ENCODE results near the gene DGCR8.
A peak's percentile ranks its signal among the peaks of the same experiment; 100 is the strongest.

Gene DGCR8

GRCh38 chr22:20128902-20129746 lies 49.1 kb downstream of the DGCR8 start:
- DNase-seq (ENCODE audit: insufficient read length, low spot score) (no peak), FAIRE-seq (peak; percentile 20)
- no peak for TF ChIP-seq POLR2A (IDR thresholded peaks at IDR 0.05; ENCODE audit: low read depth, low read length)

- FAIRE-seq = no peak
- no peak for DNase-seq (ENCODE audit: insufficient read length, low spot score)
- no peak for TF ChIP-seq POLR2A (IDR thresholded peaks at IDR 0.05; ENCODE audit: low read depth, low read length)
Measured at GRCh38 chr22:20129747-20130014, 49.6 kb downstream of the DGCR8 start.

GRCh38 chr22:20130319-20130718 lies 50.3 kb downstream of the DGCR8 start:
- TF ChIP-seq POLR2A (IDR thresholded peaks at IDR 0.05; ENCODE audit: low read depth, low read length) = no peak
- DNase-seq (ENCODE audit: insufficient read length, low spot score) (no peak), FAIRE-seq (no peak)

GRCh38 chr22:20130731-20131596 lies 50.9 kb downstream of the DGCR8 start:
- TF ChIP-seq POLR2A (IDR thresholded peaks at IDR 0.05; ENCODE audit: low read depth, low read length) = no peak
- DNase-seq (ENCODE audit: insufficient read length, low spot score) (peak; percentile 60), FAIRE-seq (no peak)

GRCh38 chr22:20131597-20131858 lies 51.5 kb downstream of the DGCR8 start, which contains the start of gene ZDHHC8:
Gene ZDHHC8, plus strand, starts transcription at chr22:20131804. Its CDS starts 144 bp downstream, at chr22:20131948.
- DNase-seq (ENCODE audit: insufficient read length, low spot score) (no peak), FAIRE-seq (no peak)
- TF ChIP-seq POLR2A (IDR thresholded peaks at IDR 0.05; ENCODE audit: low read depth, low read length) = no peak

DNA sequence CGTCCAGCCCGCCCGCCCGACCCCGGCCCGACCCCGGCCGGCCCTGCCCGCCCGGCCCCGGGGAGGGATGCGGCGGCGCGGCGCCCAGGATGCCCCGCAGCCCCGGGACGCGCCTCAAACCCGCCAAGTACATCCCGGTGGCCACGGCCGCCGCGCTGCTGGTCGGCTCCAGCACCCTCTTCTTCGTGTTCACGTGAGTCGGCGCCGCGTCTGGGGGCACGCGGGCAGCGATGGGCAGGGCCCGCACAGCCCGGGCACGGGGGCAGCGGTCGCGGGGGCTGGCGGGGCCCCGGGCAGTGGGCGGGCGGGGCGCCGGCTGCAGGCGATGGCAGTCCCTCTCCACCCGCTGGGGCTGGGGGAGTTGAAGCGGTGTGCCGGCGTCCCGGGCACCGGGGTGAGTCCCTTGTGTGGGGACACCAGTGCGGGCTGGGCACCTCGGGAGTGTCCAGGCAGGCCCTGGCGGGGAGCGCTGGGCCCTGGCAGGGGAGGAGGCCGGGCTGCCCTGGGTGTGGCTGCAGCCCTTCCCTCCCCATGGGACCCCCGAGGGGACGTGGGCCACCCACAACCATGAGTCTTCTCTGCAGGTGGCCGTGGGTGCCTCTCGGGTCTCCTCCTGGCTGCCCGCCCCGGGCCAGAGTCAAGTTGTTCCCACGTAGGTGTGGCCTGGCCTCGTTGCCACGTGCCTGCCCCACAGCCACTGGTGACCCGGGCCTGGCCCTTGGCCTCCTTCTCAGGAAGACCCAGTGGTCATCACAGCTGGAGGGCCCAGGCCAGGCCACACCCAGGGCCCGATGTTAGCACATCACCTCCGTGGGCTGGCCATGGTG lies 52.0 kb downstream of the DGCR8 start:
- FAIRE-seq (no peak), DNase-seq (ENCODE audit: insufficient read length, low spot score) (no peak)
- TF ChIP-seq POLR2A (IDR thresholded peaks at IDR 0.05; ENCODE audit: low read depth, low read length) = no peak

GRCh38 chr22:20132686-20133246 lies 52.7 kb downstream of the DGCR8 start:
- FAIRE-seq (no peak), DNase-seq (ENCODE audit: insufficient read length, low spot score) (no peak)
- TF ChIP-seq POLR2A (IDR thresholded peaks at IDR 0.05; ENCODE audit: low read depth, low read length) = no peak

DNA sequence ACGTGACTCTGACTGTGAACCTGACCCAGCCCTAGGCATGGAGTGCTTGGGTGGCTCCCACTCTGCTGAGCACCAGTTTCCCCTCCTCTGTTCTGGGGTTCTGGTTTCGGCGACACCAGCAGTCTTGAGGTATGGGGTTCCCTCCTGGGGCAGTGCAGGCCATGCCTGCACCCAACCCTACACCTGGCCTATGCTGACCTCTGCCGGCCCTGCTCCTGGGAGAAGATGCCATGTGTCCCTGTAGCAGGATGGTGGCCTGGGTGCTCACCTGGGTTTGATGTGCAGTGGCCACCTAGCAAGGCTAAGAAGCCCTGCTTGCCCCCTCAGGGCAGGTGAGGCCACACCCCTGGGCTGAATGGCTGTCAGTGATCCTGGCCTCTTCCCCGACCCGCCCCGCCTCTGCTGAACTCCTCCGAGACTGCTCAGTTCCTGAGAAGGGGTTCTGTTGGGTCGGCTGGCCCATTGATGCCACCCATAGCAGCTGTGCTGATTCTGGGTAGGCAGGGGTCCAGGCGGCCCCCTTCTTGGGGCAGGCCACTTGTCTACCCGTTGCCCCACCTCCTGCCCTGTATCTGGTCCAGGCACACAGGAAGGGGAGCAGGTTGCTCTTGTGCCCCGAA lies 54.0 kb downstream of the DGCR8 start:
- TF ChIP-seq POLR2A (IDR thresholded peaks at IDR 0.05; ENCODE audit: low read depth, low read length) = no peak
- no peak for DNase-seq (ENCODE audit: insufficient read length, low spot score)
- FAIRE-seq = no peak

- TF ChIP-seq POLR2A (IDR thresholded peaks at IDR 0.05; ENCODE audit: low read depth, low read length) = no peak
- FAIRE-seq = no peak
- DNase-seq (ENCODE audit: insufficient read length, low spot score) = no peak
Measured at GRCh38 chr22:20135265-20135664, 55.2 kb downstream of the DGCR8 start.

DNA sequence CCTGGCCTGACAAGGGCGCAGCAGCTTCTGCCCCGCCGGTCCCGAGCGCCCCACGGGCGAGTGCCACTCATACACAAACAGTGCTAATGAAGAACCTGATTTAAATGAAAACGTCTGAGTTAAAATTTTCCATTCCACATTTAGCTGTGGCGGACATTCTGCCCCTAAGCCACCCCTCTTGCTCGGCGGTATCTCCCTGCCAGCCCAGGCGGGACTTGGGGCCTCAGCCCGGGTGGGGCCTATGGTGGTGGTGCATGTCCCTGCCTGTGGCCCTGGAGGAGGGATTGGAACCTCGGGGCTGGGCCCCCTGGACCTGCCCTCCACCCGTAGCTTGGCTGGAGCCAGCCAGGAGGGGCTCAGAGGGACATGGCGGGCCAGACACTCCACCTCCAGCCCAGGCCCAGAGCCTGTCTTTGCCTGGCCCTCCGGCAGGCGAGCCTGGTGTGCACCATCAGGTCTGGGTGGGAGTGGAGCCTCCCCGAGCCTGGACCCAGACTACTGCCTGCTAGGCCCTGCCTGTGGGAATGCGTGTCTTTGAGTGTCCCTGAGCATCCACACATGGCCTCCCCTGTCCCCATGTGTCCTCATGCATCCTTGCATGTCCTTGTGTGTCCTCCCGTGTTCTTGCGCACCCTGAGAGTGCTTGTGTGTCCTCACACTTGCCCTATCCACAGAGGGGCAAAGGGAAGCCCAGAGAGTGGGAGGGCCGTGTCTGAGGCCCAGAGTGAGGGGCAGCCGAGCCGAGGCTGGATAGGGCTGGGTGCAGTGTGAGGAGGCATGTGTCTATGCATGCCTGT lies 56.0 kb downstream of the DGCR8 start:
- no peak for TF ChIP-seq POLR2A (IDR thresholded peaks at IDR 0.05; ENCODE audit: low read depth, low read length)
- FAIRE-seq = no peak

GRCh38 chr22:20136603-20136873 lies 56.5 kb downstream of the DGCR8 start:
- DNase-seq (ENCODE audit: insufficient read length, low spot score) (no peak), FAIRE-seq (no peak)
- no peak for TF ChIP-seq POLR2A (IDR thresholded peaks at IDR 0.05; ENCODE audit: low read depth, low read length)

More for the DNA sequence above, 56.0 kb downstream of the DGCR8 start:
- DNase-seq (ENCODE audit: insufficient read length, low spot score) = no peak

DNA sequence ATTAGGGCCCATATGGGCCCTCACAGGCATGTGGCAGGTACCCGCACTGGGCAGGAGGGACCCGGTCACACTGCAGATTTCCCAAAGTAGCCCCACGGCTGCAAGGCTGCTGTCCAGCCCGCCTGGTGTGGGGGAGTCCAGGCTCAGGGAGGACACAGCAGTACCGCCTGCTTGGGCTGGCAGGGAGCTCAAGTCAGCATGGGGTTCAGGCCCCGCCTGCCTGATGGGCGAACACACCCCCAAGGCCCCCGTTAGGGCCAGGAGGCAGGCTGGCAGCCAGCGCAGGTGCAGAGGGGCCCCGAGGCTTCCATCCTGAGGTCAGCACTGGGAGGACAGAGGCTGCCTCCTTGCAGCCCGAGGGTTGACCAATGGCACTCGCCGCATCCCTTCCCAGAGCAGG lies 57.1 kb downstream of the DGCR8 start:
- FAIRE-seq (no peak), DNase-seq (ENCODE audit: insufficient read length, low spot score) (no peak)
- TF ChIP-seq POLR2A (IDR thresholded peaks at IDR 0.05; ENCODE audit: low read depth, low read length) = no peak

Measured in H54 (cell line).